SU-DHL-6 (cell line): ENCODE results near the gene ADSS2.
"Not testable (repeated sequence)": the region's sequence is repeated elsewhere in the genome, so short reads cannot be mapped to it uniquely, and the experiment has no call there.

ENCODE experiments used
- H2AFZ ChIP-seq: fragments of 200-600 bp; sonication (generic); 2 replicates; pipeline ENCODE4 v1.6.1; 2014; ENCODE audit warnings: low read depth, mild to moderate bottlenecking, moderate library complexity, mixed read lengths, antibody characterized with exemption, low read length; ENCODE audit not compliant: severe bottlenecking
- H3F3A ChIP-seq: fragments of 200-600 bp; shearing (Covaris generic); 2 replicates; pipeline ENCODE4 v1.6.0; 2016; ENCODE audit warnings: antibody characterized with exemption, mild to moderate bottlenecking; ENCODE audit not compliant: insufficient read depth
- H3K27ac ChIP-seq: fragments of 200-600 bp; sonication (generic); 2 replicates; pipeline ENCODE4 v1.5.1; 2016; ENCODE audit warnings: low read depth, mild to moderate bottlenecking, low read length, moderate library complexity, mixed read lengths
- H3K27me3 ChIP-seq: fragments of 200-600 bp; sonication (generic), shearing (Covaris generic); 2 replicates; pipeline ENCODE4 v1.6.0; 2014; ENCODE audit warnings: mild to moderate bottlenecking, low read length
- H3K36me3 ChIP-seq: fragments of 200-600 bp; sonication (generic); 2 replicates; pipeline ENCODE4 v1.6.1; 2014; ENCODE audit warnings: mild to moderate bottlenecking, low read length, mixed read lengths
- H3K4me2 ChIP-seq: fragments of 300-600, 200-600 bp; shearing (Covaris generic), sonication (generic); 2 replicates; pipeline ENCODE4 v1.6.0; 2014; ENCODE audit warnings: low read length, low read depth, mild to moderate bottlenecking; ENCODE audit not compliant: poor library complexity, severe bottlenecking
- H3K4me3 ChIP-seq: fragments of 200-600 bp; sonication (generic); 2 replicates; pipeline ENCODE4 v1.5.1; 2014; ENCODE audit warnings: antibody characterized with exemption, low read length, mild to moderate bottlenecking, mixed read lengths; ENCODE audit not compliant: insufficient read depth, poor library complexity, severe bottlenecking
- H3K79me2 ChIP-seq: fragments of 200-600 bp; sonication (generic); 2 replicates; pipeline ENCODE4 v1.6.1; 2014; ENCODE audit warnings: mild to moderate bottlenecking, low read length, moderate library complexity; ENCODE audit not compliant: insufficient read depth
- H3K9ac ChIP-seq: fragments of 200-600 bp; sonication (generic); 2 replicates; pipeline ENCODE4 v1.7.0; 2014; ENCODE audit warnings: mild to moderate bottlenecking, low read length
- H3K9me2 ChIP-seq: fragments of 200-600 bp; sonication (generic); replicated peaks from 2 replicates; pipeline ENCODE4 v1.6.1; 2014; ENCODE audit warnings: low read length; ENCODE audit not compliant: insufficient read depth
- H3K9me3 ChIP-seq: fragments of 200-600 bp; sonication (generic); 2 replicates; pipeline ENCODE4 v1.6.1; 2014; ENCODE audit warnings: low read length, mixed read lengths; ENCODE audit not compliant: insufficient read depth
- H4K20me1 ChIP-seq: fragments of 200-600 bp; sonication (generic); 2 replicates; pipeline ENCODE4 v1.6.1; 2014; ENCODE audit warnings: low read depth, mild to moderate bottlenecking, antibody characterized with exemption, low read length, moderate library complexity, mixed read lengths
- EZH2phosphoT487 ChIP-seq: fragments of 200-600 bp; sonication (generic), shearing (Covaris generic); conservative IDR thresholded peaks from 2 replicates; pipeline ENCODE4 v1.6.1; 2018; ENCODE audit warnings: mild to moderate bottlenecking, antibody characterized with exemption, low read length, moderate library complexity, mixed read lengths
- TF ChIP-seq, protein P1 (sequence below): fragments of 200-600 bp; sonication (generic); IDR thresholded peaks from one replicate; pipeline ENCODE4 v1.5.1; 2017; ENCODE audit warnings: antibody characterized with exemption, mild to moderate bottlenecking, low read length, moderate library complexity; ENCODE audit not compliant: insufficient read depth, poor library complexity, severe bottlenecking

The ADSS2 gene

DNA sequence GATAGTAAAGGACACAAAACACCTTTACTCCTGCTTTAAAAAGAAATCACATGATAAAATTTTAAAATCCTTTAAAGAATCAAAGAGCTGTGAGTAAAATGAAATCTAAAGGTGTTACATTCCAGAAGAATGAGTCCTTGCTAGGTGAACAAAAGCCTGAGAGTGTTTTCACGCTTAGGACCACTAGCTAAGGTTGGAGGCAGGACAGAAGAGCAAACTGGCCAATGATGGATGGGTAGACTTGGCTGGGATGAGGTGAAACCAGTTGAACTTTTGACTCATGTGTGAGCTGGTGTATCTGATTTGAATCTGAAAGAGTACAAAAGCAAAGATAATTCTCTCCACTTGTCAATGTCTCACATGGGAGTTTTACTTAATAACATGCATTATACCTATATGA is 44.5 kb upstream of the ADSS2 start:
- H3K27me3 ChIP-seq = no peaks in the 10 kb centered on the region
- H3F3A ChIP-seq = no peaks in the 10 kb centered on the region
- no peak for TF ChIP-seq EZH2phosphoT487
- TF ChIP-seq, protein P1, sequence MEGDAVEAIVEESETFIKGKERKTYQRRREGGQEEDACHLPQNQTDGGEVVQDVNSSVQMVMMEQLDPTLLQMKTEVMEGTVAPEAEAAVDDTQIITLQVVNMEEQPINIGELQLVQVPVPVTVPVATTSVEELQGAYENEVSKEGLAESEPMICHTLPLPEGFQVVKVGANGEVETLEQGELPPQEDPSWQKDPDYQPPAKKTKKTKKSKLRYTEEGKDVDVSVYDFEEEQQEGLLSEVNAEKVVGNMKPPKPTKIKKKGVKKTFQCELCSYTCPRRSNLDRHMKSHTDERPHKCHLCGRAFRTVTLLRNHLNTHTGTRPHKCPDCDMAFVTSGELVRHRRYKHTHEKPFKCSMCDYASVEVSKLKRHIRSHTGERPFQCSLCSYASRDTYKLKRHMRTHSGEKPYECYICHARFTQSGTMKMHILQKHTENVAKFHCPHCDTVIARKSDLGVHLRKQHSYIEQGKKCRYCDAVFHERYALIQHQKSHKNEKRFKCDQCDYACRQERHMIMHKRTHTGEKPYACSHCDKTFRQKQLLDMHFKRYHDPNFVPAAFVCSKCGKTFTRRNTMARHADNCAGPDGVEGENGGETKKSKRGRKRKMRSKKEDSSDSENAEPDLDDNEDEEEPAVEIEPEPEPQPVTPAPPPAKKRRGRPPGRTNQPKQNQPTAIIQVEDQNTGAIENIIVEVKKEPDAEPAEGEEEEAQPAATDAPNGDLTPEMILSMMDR = no peak
- H3K9ac ChIP-seq = no peak overlapping the region
- no peaks in the 10 kb centered on the region for H3K9me3 ChIP-seq
- H3K27ac ChIP-seq = no peak overlapping the region
- no peaks in the 10 kb centered on the region for H3K79me2 ChIP-seq
- no peak overlapping the region for H3K4me2 ChIP-seq
- H3K36me3 ChIP-seq = no peaks in the 10 kb centered on the region
- no peak overlapping the region for H3K4me3 ChIP-seq
- H2AFZ ChIP-seq = no peak overlapping the region
- no peaks in the 10 kb centered on the region for H3K9me2 ChIP-seq
- no peaks in the 10 kb centered on the region for H4K20me1 ChIP-seq

GRCh38 chr1:244494653-244495052 is 42.9 kb upstream of the ADSS2 start:
- no peaks in the 10 kb centered on the region for H3F3A ChIP-seq
- H4K20me1 ChIP-seq = no peaks in the 10 kb centered on the region
- H3K27me3 ChIP-seq = no peaks in the 10 kb centered on the region
- no peaks in the 10 kb centered on the region for H3K9me3 ChIP-seq
- no peak overlapping the region for H3K4me3 ChIP-seq
- H3K27ac ChIP-seq = no peak overlapping the region
- TF ChIP-seq, protein P1 = no peak
- TF ChIP-seq EZH2phosphoT487 = no peak
- H3K9ac ChIP-seq = no peak overlapping the region
- no peak overlapping the region for H3K4me2 ChIP-seq
- H3K36me3 ChIP-seq = no peaks in the 10 kb centered on the region
- no peaks in the 10 kb centered on the region for H3K79me2 ChIP-seq
- no peak overlapping the region for H2AFZ ChIP-seq
- H3K9me2 ChIP-seq = no peaks in the 10 kb centered on the region

GRCh38 chr1:244484971-244485370 is 33.3 kb upstream of the ADSS2 start:
- not testable (repeated sequence) for H3K27ac ChIP-seq, H3K4me2 ChIP-seq, H2AFZ ChIP-seq, H3K4me3 ChIP-seq, H3K9me3 ChIP-seq, H4K20me1 ChIP-seq, H3K9ac ChIP-seq, H3K79me2 ChIP-seq, H3K36me3 ChIP-seq, H3F3A ChIP-seq, H3K27me3 ChIP-seq, H3K9me2 ChIP-seq

DNA sequence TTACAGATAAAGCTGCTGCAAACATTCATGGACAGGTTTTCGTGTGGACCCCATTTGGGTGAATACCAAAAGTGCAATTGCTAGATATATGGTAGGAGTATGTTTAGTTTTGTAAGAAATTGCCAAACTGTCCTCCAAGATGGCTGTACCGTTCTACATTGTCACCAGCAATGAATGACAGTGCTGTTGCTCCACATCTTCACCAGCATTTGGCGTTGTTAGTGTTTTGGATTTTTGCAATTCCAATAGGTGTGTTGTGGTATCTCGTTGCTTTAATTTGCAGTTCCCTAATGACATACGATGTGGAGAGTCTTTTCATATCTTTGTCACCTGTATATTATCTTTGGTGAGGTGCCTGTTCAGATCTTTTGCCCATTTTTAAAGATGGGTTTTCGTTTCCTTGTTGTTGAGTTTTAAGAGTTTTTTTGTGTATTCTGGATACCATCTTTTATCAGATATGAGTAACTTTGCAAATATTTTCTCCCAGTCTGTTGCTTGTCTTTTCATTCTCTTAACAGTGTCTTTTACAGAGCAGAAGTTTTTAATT is 21.4 kb upstream of the ADSS2 start:
- H3F3A ChIP-seq = no peaks in the 10 kb centered on the region
- H3K4me3 ChIP-seq = no peak overlapping the region
- H4K20me1 ChIP-seq = no peaks in the 10 kb centered on the region
- no peaks in the 10 kb centered on the region for H3K27me3 ChIP-seq
- no peak overlapping the region for H3K27ac ChIP-seq
- H3K36me3 ChIP-seq = no peaks in the 10 kb centered on the region
- TF ChIP-seq, protein P1 = no peak
- no peak for TF ChIP-seq EZH2phosphoT487
- H2AFZ ChIP-seq = no peak overlapping the region
- H3K79me2 ChIP-seq = no peaks in the 10 kb centered on the region
- H3K9ac ChIP-seq = no peak overlapping the region
- H3K4me2 ChIP-seq = no peak overlapping the region
- H3K9me2 ChIP-seq = no peaks in the 10 kb centered on the region
- H3K9me3 ChIP-seq = no peaks in the 10 kb centered on the region
